ENCODE data around the gene PAPOLB. TPM values are rescaled to one million over a fixed set of nuclear protein-coding genes. Genes with fewer than 3 reads are reported as not detected.

Gene PAPOLB
- total and polyA plus RNA-seq, 12 donors = 0.01 to 0.21 (median 0.14) TPM; not detected in 4

- Histone ChIP-seq H3K4me3 (no peak overlapping the region), H3K4me1 (peaks cover 0 to 24% (median 6%) of the 10 kb centered on the region in 9 donors)
- intact Hi-C loops (cut with DNase I) = loop anchor here in 1 of 10 donors (5.0 kb wide), 1 partner anchor 49 kb away; the partner anchor contains the start of gene RADIL
These were observed 28.7 kb downstream of the PAPOLB start for GRCh38 chr7:4833176-4833575.

GRCh38 chr7:4832711-4833110, 29.1 kb downstream of the PAPOLB start:
- intact Hi-C loops (cut with DNase I) = loop anchor here in 1 of 10 donors (5.0 kb wide), 1 partner anchor 50 kb away; the partner anchor contains the start of gene RADIL
- H3K27me3 ChIP-seq = no peaks in the 10 kb centered on the region
- TF ChIP-seq CTCF (IDR thresholded peaks at IDR 0.05) = no peak

More at GRCh38 chr7:4833176-4833575, 28.7 kb downstream of the PAPOLB start:
- WGBS, 2 donors = 84 to 85% methylated on average over 17 of the region's 17 CpGs
- ATAC-seq (no peak), DNase-seq (no peak)
- TF ChIP-seq CTCF (IDR thresholded peaks at IDR 0.05) = no peak
- H3K27ac ChIP-seq = peak overlapping the region in 1 of 10 donors; percentile 50
- H3K9me3 ChIP-seq = no peaks in the 10 kb centered on the region
- H3K36me3 ChIP-seq = peaks cover 0 to 24% (median 0%) of the 10 kb centered on the region in 9 donors
- no peaks in the 10 kb centered on the region for H3K27me3 ChIP-seq

GRCh38 chr7:4831723-4832495, 29.9 kb downstream of the PAPOLB start:
- WGBS, 2 donors = 73 to 86% methylated on average over 17 of the region's 17 CpGs
- intact Hi-C loops (cut with DNase I) = loop anchor here in 2 of 10 donors (2.0 to 5.0 kb wide), 2 partner anchors 50 to 51 kb away; partner anchors contain the start of gene RADIL (in 2 of the 2)
- H3K4me3 ChIP-seq = no peak overlapping the region

More at GRCh38 chr7:4832711-4833110, 29.1 kb downstream of the PAPOLB start:
- Histone ChIP-seq H3K4me3 (no peak overlapping the region), H3K9me3 (no peaks in the 10 kb centered on the region), H3K27ac (peak overlapping the region in 2 of 10 donors; percentile 37 to 50), H3K4me1 (peaks cover 0 to 24% (median under 1%) of the 10 kb centered on the region in 9 donors), H3K36me3 (peaks cover 0 to 24% (median 0%) of the 10 kb centered on the region in 9 donors)
- ATAC-seq = no peak
- no peak for DNase-seq
- WGBS, 2 donors = 94 to 97% methylated on average over 16 of the region's 16 CpGs

More at GRCh38 chr7:4831723-4832495, 29.9 kb downstream of the PAPOLB start:
- Histone ChIP-seq H3K27ac (peak overlapping the region in 2 of 10 donors; percentile 37 to 50), H3K4me1 (peaks cover 0 to 16% (median 0%) of the 10 kb centered on the region in 9 donors), H3K27me3 (no peaks in the 10 kb centered on the region), H3K36me3 (peaks cover 0 to 24% (median 0%) of the 10 kb centered on the region in 9 donors), H3K9me3 (no peaks in the 10 kb centered on the region)
- DNase-seq (no peak), ATAC-seq (peak in 4 of 8 donors; percentile 18 to 54 (median 51))
- TF ChIP-seq CTCF (IDR thresholded peaks at IDR 0.05) = no peak

Measured in heart right ventricle (tissue), 16 donors.